ENCODE results near the gene MYBPC3. TPM values are rescaled to one million over a fixed set of nuclear protein-coding genes. Genes with fewer than 3 reads are reported as not detected.
A peak's percentile ranks its signal among the peaks of the same experiment; 100 is the strongest.

MYBPC3 gene
- total and polyA plus RNA-seq, 4 experiments from 2014 or later, result not detected

DNA sequence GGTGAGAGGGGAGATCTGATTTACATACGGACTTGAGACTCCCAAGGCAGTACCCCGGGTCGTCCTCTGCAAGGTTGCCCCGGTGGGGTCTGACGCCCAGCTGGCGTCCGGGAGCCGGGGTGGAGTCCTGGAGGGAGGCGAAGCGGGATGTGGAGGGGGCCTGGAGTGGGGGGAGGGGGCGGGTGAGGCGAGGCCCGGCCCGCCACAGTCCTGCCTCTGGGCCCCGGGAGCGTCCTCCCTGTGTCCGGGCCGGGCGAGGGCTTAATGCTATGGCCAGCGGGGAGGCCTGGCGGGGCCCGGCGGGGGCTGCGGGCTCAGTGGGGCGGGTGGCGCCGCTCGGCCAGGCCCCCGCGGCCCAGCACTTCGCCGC lies 2.4 kb upstream of the MYBPC3 start:
- Histone ChIP-seq H3K4me3 (ENCODE audit: low read length in 2 of 2) (no peak overlapping the region), H3K4me1 (ENCODE audit: insufficient read depth, low read length) (peaks cover 4% of the 10 kb centered on the region), H3K36me3 (ENCODE audit: insufficient read depth, low read length) (no peaks in the 10 kb centered on the region), H3K27ac (ENCODE audit: low read depth, low read length) (no peak overlapping the region), H3K9me3 (ENCODE audit: control insufficient read depth in 1 of 2, low read length in 2 of 2) (no peaks in the 10 kb centered on the region), H3K27me3 (ENCODE audit: insufficient read depth, low read length) (no peaks in the 10 kb centered on the region)
- no peaks in the 10 kb centered on the region for H3K36me3 Mint-ChIP-seq
- ChIA-PET POLR2A (ENCODE audit: partially characterized antibody) (no interaction called here), CTCF (ENCODE audit: partially characterized antibody) (no interaction called here)
- no peak for DNase-seq
- intact Hi-C loops (cut with micrococcal nuclease), result no loop called here
- no peaks in the 10 kb centered on the region for H3K27me3 Mint-ChIP-seq
- H3K9me3 Mint-ChIP-seq, result no peaks in the 10 kb centered on the region
- H3K27ac Mint-ChIP-seq, result no peak overlapping the region
- H3K4me1 Mint-ChIP-seq, result peaks cover 2 to 5% (median 3%) of the 10 kb centered on the region in 4 donors
- no peak overlapping the region for H3K4me3 Mint-ChIP-seq

DNA sequence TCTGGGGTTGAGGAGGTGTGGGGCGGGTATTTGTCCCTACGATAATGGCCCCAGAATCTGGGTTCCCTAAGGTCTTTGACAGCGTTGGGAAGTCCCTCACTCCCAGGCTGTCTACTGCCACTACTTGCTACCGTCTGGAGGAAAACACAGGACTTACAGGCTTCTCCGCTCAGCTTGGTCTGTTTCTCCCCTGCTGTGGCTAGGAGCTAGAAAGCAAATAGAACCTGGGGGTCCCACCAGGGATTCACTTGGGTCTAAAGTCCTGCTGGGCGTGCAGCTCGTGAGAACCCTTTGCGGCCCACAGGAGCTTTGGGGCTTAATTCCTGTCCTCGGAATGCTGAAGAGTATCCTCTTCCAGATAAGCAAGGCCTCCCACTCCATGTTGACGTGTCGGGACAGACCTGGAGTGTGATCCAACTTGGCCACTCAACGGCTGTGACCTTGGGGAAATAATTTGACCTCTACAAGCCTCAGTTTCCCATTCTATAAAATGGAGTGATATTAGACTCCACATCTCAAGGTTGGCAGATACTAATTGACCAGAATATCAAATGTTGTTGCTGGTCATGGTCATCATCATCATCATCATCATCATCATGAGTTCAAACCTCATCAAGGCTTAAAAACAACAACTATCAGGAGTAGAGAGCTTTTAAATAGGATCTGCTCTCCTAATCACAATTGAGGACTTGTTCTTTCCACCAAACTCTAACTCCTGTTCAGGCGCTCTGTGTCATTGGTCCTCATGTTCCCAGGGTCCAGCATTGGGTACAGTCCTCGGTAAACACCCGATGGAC lies 1.7 kb upstream of the MYBPC3 start:
- intact Hi-C loops (cut with micrococcal nuclease), result no loop called here
- Mint-ChIP-seq H3K4me3 (peak overlapping the region in 1 of 8 donors; percentile 7), H3K27ac (no peak overlapping the region), H3K27me3 (no peaks in the 10 kb centered on the region), H3K9me3 (no peaks in the 10 kb centered on the region), H3K36me3 (no peaks in the 10 kb centered on the region), H3K4me1 (peaks cover 0 to 1% (median 0%) of the 10 kb centered on the region in 4 donors)
- no peaks in the 10 kb centered on the region for H3K27me3 ChIP-seq (ENCODE audit: insufficient read depth, low read length)
- no peak overlapping the region for H3K4me3 ChIP-seq (ENCODE audit: low read length in 2 of 2)
- no peak for DNase-seq
- ChIA-PET POLR2A (ENCODE audit: partially characterized antibody) (no interaction called here), CTCF (ENCODE audit: partially characterized antibody) (interaction anchor here (1.1 kb wide), 1 partner anchor 20 kb away, joined by 3 read pairs; no protein-coding TSS in a partner anchor)
- H3K9me3 ChIP-seq (ENCODE audit: control insufficient read depth in 1 of 2, low read length in 2 of 2), result no peaks in the 10 kb centered on the region
- no peaks in the 10 kb centered on the region for H3K4me1 ChIP-seq (ENCODE audit: insufficient read depth, low read length)
- H3K36me3 ChIP-seq (ENCODE audit: insufficient read depth, low read length), result no peaks in the 10 kb centered on the region
- no peak overlapping the region for H3K27ac ChIP-seq (ENCODE audit: low read depth, low read length)

DNA sequence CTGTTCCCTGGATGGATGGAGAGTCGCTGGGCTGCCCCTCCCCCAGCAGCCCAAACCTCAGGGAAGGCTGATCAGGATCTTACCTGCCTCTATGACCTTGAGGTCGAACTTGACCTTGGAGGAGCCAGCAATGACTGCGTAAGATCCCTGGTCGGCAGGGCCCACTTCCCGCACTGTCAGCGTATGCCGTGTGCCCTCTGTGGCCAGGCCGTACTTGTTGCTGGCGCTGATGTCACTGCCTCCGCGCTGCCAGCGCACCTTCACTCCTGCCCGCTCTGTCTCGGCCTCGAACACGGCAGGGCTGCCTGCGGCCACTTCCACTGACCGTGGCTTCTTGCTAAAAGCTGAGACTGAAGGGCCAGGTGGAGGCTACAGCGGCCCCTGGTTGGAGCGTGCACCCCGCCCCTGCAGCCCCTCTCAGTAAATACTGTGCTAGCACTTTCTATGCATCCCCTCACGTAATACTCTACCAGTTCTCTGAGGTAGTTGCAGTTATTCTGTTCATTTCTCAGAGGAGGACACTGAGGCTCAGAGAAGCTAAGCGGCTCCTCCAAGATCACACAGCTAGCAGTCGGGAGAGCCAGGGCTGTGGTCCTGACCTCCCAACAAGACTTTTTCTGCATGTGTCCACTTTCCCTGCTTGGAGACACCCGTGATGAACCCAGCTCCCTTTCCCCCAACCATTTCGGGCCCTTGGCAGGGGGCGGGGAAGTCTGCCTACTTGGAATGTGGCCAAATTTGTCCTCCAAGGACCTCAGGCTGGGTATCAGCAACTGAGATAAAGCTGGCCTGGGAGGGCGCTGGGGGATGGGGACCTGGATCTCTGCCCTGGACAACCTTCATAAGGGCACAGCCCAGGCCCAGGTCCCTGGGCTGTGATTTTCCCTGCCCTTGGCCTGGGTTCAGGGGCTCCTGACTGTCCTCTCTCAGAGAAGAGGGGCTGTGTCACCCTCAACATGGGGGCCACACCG lies 1.1 kb downstream of the MYBPC3 start:
- Histone ChIP-seq H3K4me3 (ENCODE audit: low read length in 2 of 2) (no peak overlapping the region), H3K36me3 (ENCODE audit: insufficient read depth, low read length) (no peaks in the 10 kb centered on the region), H3K9me3 (ENCODE audit: control insufficient read depth in 1 of 2, low read length in 2 of 2) (no peaks in the 10 kb centered on the region), H3K4me1 (ENCODE audit: insufficient read depth, low read length) (no peaks in the 10 kb centered on the region), H3K27me3 (ENCODE audit: insufficient read depth, low read length) (no peaks in the 10 kb centered on the region), H3K27ac (ENCODE audit: low read depth, low read length) (no peak overlapping the region)
- intact Hi-C loops (cut with micrococcal nuclease), result no loop called here
- Mint-ChIP-seq H3K4me1 (no peaks in the 10 kb centered on the region), H3K27me3 (no peaks in the 10 kb centered on the region), H3K4me3 (no peak overlapping the region), H3K27ac (no peak overlapping the region), H3K36me3 (no peaks in the 10 kb centered on the region), H3K9me3 (no peaks in the 10 kb centered on the region)
- DNase-seq, result no peak
- POLR2A ChIA-PET (ENCODE audit: partially characterized antibody), result no interaction called here
- CTCF ChIA-PET (ENCODE audit: partially characterized antibody), result no interaction called here

DNA sequence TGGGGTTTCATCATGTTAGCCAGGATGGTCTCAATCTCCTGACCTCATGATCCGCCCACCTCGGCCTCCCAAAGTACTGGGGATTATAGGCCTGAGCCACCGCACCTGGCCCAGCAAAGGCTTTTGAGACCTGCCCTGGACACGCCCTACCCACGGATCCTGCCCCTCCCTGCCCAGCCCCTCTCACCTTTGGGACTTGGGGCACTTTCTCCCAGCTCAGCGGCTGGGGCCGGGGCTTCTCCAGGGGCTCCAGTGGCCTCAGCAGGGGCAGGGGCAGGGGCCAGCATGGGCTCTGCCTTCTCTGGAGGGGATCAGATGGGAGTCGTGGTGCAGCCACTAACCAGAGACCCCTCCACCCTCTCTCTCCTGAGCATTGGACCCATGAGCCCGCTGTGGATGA lies 2.2 kb downstream of the MYBPC3 start:
- ChIA-PET CTCF (ENCODE audit: partially characterized antibody) (no interaction called here), POLR2A (ENCODE audit: partially characterized antibody) (no interaction called here)
- intact Hi-C loops (cut with micrococcal nuclease), result no loop called here
- Histone ChIP-seq H3K4me3 (ENCODE audit: low read length in 2 of 2) (no peak overlapping the region), H3K36me3 (ENCODE audit: insufficient read depth, low read length) (no peaks in the 10 kb centered on the region), H3K9me3 (ENCODE audit: control insufficient read depth in 1 of 2, low read length in 2 of 2) (no peaks in the 10 kb centered on the region), H3K27ac (ENCODE audit: low read depth, low read length) (no peak overlapping the region), H3K4me1 (ENCODE audit: insufficient read depth, low read length) (no peaks in the 10 kb centered on the region), H3K27me3 (ENCODE audit: insufficient read depth, low read length) (no peaks in the 10 kb centered on the region)
- Mint-ChIP-seq H3K27ac (no peak overlapping the region), H3K9me3 (no peaks in the 10 kb centered on the region), H3K27me3 (no peaks in the 10 kb centered on the region), H3K4me1 (no peaks in the 10 kb centered on the region), H3K36me3 (no peaks in the 10 kb centered on the region), H3K4me3 (no peak overlapping the region)
- no peak for DNase-seq

DNA sequence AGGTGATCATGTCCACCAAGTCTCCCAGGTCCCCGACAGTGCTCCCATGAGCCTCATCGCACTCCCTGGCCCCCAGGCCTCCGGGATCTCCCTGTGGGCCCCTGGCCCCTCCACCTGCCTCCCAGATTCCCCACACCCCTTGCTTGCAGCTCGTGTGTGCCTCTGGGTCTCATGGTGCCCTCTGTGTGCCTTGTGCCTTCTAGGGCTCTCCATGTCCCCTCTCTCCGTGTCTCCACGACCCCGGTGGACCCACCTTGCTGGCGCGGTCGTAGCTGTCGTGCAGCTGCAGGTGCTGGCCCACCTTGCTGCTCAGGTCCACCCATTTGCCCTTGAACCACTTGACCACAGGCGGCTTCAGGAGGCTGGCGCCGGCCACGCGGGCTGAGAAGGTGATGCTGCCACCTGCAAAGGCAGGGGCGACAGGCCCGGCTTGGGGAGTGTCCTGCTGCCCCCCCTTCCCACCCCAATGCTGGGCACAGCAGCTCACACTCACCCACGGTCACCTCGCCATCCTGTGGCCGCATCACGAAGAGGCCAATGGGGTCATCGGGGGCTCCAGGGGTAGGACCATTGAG lies 2.9 kb downstream of the MYBPC3 start:
- Histone ChIP-seq H3K9me3 (ENCODE audit: control insufficient read depth in 1 of 2, low read length in 2 of 2) (no peaks in the 10 kb centered on the region), H3K27me3 (ENCODE audit: insufficient read depth, low read length) (no peaks in the 10 kb centered on the region), H3K36me3 (ENCODE audit: insufficient read depth, low read length) (no peaks in the 10 kb centered on the region), H3K27ac (ENCODE audit: low read depth, low read length) (no peak overlapping the region), H3K4me1 (ENCODE audit: insufficient read depth, low read length) (no peaks in the 10 kb centered on the region), H3K4me3 (ENCODE audit: low read length in 2 of 2) (no peak overlapping the region)
- no peak overlapping the region for H3K4me3 Mint-ChIP-seq
- ChIA-PET POLR2A (ENCODE audit: partially characterized antibody) (no interaction called here), CTCF (ENCODE audit: partially characterized antibody) (no interaction called here)
- intact Hi-C loops (cut with micrococcal nuclease), result no loop called here
- H3K27ac Mint-ChIP-seq, result peak overlapping the region in 1 of 7 donors; percentile 53
- no peak for DNase-seq
- H3K27me3 Mint-ChIP-seq, result no peaks in the 10 kb centered on the region
- H3K4me1 Mint-ChIP-seq, result no peaks in the 10 kb centered on the region
- H3K9me3 Mint-ChIP-seq, result no peaks in the 10 kb centered on the region
- no peaks in the 10 kb centered on the region for H3K36me3 Mint-ChIP-seq

DNA sequence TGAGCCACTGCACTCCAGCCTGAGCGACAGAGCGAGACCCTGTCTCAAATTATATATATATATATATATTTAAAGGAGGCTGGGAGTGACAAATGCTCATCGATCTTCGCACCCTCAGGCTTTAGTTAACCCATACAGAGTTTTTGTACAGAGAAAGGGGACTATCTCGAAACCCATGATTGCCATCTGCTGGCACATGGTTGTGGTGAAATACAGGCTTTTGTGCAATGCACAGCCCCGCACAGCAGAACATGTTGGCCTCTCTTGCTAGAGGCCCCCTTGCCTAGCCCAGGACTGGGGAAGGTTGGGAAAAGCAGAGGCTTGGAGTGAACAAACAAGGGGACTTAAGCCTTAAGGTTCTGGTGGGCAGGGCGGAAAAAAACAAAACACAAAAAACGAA lies 3.6 kb downstream of the MYBPC3 start:
- Histone ChIP-seq H3K36me3 (ENCODE audit: insufficient read depth, low read length) (no peaks in the 10 kb centered on the region), H3K4me1 (ENCODE audit: insufficient read depth, low read length) (no peaks in the 10 kb centered on the region), H3K27ac (ENCODE audit: low read depth, low read length) (no peak overlapping the region), H3K27me3 (ENCODE audit: insufficient read depth, low read length) (no peaks in the 10 kb centered on the region), H3K9me3 (ENCODE audit: control insufficient read depth in 1 of 2, low read length in 2 of 2) (no peaks in the 10 kb centered on the region), H3K4me3 (ENCODE audit: low read length in 2 of 2) (no peak overlapping the region)
- no peaks in the 10 kb centered on the region for H3K36me3 Mint-ChIP-seq
- no peak overlapping the region for H3K4me3 Mint-ChIP-seq
- no peak for DNase-seq
- ChIA-PET CTCF (ENCODE audit: partially characterized antibody) (no interaction called here), POLR2A (ENCODE audit: partially characterized antibody) (no interaction called here)
- no peaks in the 10 kb centered on the region for H3K27me3 Mint-ChIP-seq
- no peak overlapping the region for H3K27ac Mint-ChIP-seq
- H3K4me1 Mint-ChIP-seq, result no peaks in the 10 kb centered on the region
- no peaks in the 10 kb centered on the region for H3K9me3 Mint-ChIP-seq
- intact Hi-C loops (cut with micrococcal nuclease), result no loop called here

DNA sequence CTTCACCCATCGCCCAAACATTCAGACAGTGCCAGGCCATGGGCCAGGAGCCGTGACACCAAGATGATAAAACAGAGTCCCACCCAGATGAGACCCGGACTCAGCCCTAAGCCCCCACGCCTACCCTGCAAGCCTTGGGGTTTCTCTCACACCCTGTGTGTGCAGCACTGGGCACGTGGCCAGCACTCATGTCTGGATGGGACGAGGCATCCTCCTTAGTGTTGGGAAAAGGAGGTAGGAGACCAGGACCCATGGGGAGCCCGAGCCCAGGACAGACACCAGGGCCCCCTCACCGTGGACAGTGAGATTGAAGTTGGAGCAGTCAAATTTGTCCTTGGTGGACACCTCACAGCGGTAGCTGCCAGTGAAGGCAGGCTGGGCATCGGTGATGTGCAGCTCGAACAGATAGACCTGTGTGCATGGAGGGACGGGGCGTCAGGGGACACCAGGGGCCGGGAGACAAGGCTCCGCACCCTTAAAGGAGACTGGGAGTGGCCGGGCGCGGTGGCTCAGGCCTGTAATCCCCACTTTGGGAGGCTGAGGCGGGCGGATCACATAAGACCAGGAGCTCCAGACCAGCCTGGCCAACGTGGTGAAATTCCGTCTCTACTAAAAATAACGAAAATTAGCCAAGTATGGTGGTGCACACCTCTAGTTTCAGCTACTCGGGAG lies 4.2 kb downstream of the MYBPC3 start:
- no peaks in the 10 kb centered on the region for H3K27me3 Mint-ChIP-seq
- Histone ChIP-seq H3K4me3 (ENCODE audit: low read length in 2 of 2) (no peak overlapping the region), H3K27ac (ENCODE audit: low read depth, low read length) (no peak overlapping the region), H3K4me1 (ENCODE audit: insufficient read depth, low read length) (no peaks in the 10 kb centered on the region), H3K27me3 (ENCODE audit: insufficient read depth, low read length) (no peaks in the 10 kb centered on the region), H3K36me3 (ENCODE audit: insufficient read depth, low read length) (no peaks in the 10 kb centered on the region), H3K9me3 (ENCODE audit: control insufficient read depth in 1 of 2, low read length in 2 of 2) (no peaks in the 10 kb centered on the region)
- H3K4me1 Mint-ChIP-seq, result no peaks in the 10 kb centered on the region
- no peaks in the 10 kb centered on the region for H3K9me3 Mint-ChIP-seq
- intact Hi-C loops (cut with micrococcal nuclease), result no loop called here
- H3K27ac Mint-ChIP-seq, result peak overlapping the region in 1 of 7 donors; percentile 15
- no peak overlapping the region for H3K4me3 Mint-ChIP-seq
- H3K36me3 Mint-ChIP-seq, result no peaks in the 10 kb centered on the region
- POLR2A ChIA-PET (ENCODE audit: partially characterized antibody), result no interaction called here
- CTCF ChIA-PET (ENCODE audit: partially characterized antibody), result no interaction called here
- no peak for DNase-seq

Data from CD4-positive, alpha-beta memory T cell (primary cell).